Stimulated activated CD4-positive, alpha-beta T cell treated with anti-CD3 and anti-CD28 coated beads, Interleukin-15, amount 100 ng/mL, for 48 hours (primary cell): ENCODE data around the gene VWA7.

Experiments used
- DNase-seq, 2 donors: peaks; one replicate each; pipeline ENCODE4 v3.0.0-alpha.2; 2020; ENCODE audit warnings: low read depth in 2 of 2

The VWA7 gene

DNA sequence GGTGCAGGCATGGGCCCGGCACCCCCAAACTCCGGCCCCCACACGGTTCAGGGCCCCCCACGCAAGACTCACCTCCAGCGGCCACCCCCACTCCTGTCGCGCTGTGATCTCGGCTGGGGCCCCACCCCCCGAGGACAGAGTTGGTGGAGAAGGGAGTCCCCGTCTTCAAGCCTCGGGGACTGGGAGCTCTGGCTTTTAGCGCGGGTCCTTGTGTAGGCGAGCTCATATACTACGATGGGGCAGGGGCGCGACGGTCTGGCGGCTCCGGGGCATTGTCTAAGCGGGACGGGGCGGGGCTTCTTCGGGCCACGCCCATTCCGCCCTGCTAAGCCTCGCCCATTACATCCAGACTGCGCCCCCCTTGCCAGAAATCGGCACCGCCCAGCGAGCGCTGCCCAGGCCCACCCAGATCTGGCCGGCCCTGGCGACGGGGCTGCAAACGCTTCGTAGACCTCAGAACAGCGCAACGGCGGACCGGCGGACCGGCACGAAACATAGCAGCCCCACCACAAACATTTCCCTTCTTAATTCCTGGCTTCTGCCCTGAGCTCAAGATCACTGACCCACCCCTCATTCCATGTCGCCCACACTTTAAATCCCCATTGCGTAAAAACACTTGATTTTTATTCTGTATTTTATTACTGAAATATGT, 47.0 kb downstream of the VWA7 start:
- peak in 1 of 2 donors; percentile 52 for DNase-seq

DNA sequence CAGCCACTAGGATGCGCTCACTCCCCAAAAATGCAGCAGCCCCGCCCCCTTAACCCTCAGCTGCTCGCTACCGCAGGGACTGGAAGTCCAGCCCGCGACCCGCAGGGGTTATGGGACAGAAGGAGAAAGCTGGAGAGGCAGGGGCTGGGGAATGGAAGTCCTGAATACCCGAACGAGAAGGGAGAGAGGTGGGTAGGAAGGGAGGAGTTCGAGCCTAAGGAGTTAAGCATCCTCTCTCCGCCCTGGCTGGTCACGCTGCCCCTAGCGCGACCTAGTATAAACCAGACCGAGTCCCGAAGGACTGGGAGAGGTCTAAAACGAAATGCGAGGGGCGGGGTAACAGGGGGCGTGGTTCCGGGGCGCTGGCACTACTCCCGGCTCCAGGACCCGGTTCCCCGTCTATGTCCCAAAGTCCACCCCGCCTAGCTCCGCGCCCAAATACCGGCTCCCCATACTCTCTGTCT, 47.6 kb downstream of the VWA7 start:
- DNase-seq: peak; percentile 56 to 74

- no peak for DNase-seq
These were observed 48.2 kb downstream of the VWA7 start, which contains the start of gene DDAH2 for GRCh38 chr6:31728767-31729514. Gene DDAH2 (minus strand): TSS chr6:31729299. CDS start chr6:31729161, 138 bp downstream.

DNA sequence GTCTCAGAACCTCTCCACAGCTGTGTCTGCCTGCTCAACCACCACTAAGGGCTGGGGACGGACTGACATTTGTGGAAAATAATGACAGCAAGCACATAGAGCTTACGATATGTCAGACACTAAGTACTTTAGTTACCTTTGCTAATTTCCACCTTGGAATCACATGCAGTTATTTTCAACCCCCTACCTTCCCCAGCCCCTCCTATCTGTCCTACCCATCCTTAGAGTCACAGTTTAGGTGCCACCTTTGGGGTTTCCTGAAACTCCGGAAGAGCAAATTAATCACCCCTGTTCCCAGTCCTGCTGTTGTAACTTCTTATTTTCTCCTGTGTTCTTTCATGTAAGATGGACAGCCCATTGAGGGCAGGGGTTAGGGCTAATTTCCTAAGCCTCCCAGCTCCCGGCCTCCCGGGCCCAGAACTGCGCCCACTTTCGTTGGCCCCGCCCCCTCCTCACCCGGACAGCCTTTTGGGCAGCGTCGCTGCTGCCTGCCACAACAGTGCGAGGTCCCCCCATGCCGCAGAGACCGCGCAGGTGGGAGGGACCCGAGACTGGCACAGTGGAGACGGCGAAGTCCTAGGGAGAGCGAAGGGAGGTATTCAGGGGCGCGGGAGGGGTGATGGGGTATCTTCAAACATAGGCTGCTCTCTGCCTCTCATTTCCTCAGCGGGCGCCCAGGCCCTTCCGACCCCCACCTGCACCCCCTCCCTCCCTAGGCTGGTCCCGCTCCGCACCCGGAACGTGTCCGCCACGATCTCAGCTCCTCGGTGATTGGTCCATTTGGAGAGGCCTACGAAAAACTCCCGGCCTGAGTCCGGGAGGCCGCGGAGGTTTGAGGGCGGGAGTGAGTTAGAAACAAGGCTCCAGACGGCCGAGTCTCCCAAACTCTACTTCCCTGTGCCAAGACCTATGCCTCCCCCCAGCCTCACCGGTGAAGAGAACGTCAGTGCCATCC, 49.1 kb downstream of the VWA7 start:
- no peak for DNase-seq

- DNase-seq: no peak
These were observed 50.0 kb downstream of the VWA7 start for GRCh38 chr6:31727034-31727716.

GRCh38 chr6:31725502-31726350, 51.4 kb downstream of the VWA7 start:
- DNase-seq: no peak

- no peak for DNase-seq
These were observed 53.0 kb downstream of the VWA7 start for GRCh38 chr6:31723980-31724691.

- DNase-seq: no peak
These were observed 53.7 kb downstream of the VWA7 start, which contains the start of gene MPIG6B for GRCh38 chr6:31723245-31723979. Gene MPIG6B (plus strand): TSS chr6:31723373. CDS start chr6:31723384, 11 bp downstream.

GRCh38 chr6:31722173-31722572, 55.0 kb downstream of the VWA7 start:
- DNase-seq: no peak

DNA sequence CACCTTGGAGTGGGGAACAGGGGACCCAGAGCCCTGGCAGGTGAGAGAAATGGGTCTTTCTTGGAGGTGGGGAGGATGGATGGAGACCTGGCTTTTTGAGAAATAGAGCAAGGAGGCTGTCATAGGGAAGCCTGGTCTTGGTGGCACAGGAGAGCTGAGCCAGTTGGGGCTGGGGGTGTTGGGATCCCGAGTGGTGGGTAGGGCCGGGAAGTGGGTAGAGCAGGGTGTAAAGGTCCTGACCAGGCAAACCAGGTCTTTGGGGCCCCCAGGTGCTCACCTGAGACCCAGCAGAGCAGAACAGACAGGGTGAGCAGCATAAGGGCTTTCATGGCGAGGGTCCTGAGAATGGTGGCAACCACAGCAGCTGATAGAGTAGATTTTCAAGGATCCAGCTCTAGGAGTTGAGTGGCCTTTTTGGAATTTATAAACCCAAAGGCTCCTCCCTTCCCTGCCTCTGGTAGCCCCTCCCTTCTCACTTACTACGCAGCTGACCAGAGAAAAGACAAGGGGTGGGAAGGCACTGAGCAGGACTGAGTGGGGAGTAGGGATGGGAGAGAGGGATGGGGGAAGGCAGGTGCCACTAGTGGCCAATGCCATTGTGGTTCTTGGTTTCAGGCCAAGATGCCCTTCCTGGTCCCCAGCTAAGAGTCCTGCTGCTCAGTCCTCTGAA, 55.6 kb downstream of the VWA7 start, which contains the start of gene LY6G6C:
Gene LY6G6C, minus strand, starts transcription at position 396 of the 670 bp plus-strand sequence. Its CDS starts 67 bp downstream, at position 329.
- DNase-seq: no peak

DNA sequence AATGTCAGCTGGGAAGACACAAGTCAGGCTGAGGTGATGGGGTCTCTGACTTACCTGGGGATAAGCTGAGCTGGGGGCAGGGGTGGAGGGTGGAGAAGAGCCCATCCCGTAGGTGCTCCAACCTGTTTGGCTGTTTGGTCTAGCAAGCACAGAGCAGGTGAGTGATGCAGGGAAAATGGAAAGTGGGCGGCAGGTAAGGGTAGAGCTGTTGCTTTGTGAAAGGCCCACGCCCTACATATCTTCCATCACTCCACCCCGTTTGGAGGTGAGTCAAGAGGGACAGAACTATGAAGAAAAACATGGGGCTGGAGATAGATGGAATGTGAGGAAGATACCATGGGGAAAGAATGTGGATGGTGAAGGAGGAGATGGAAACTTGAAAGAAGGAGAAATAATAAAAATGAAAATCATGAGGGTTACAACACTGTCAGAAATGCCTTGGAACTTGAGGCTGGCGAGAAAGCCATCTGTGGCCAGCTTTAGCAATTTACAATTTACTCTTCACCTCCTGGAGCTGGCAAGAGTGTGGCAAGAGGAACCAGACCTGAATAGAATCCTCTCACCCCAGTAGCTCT, 56.8 kb downstream of the VWA7 start:
- DNase-seq: no peak

DNA sequence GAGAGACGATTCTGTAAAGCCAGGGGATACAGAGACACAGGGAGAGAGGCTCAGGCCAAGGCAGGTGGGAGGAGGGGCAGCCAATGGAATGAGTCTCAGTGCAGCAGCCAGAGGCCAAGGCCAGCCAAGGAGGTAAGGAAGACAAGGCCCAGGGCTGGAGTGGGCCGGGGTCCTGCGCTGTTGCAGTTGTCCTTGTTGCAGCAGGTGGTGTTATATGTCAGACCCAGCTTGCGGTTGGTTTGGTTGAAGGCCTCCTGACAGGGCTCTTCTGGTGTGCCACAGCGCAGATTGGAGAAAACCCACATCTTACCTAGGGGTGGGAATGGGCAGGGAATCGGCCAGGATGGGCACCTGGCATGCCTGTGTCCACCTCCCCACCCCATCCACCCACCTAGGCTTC, 58.1 kb downstream of the VWA7 start:
- DNase-seq: no peak

DNA sequence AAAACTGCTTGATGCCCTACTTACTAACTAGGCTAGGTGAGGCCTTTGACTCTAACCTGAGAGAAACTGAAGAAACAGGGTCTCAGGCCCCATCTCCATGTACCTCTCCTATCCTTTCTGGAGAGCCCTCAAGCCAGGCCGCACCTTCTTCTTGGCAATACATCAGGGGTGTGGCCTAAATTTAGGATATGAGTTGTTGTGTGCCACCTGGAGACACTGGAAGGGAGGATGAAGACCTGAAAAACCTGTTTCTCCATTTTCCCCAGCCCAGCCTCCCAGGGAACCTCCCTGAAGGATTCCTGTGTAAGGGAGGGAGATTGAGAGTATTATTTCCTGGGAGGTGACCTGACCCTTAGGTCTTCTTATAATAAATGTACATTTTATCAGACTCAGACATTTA, 58.9 kb downstream of the VWA7 start:
- DNase-seq: no peak

GRCh38 chr6:31717499-31718222, 59.5 kb downstream of the VWA7 start:
- DNase-seq: no peak
